ENCODE data around the gene F11.

- TF ChIP-seq, protein P1, sequence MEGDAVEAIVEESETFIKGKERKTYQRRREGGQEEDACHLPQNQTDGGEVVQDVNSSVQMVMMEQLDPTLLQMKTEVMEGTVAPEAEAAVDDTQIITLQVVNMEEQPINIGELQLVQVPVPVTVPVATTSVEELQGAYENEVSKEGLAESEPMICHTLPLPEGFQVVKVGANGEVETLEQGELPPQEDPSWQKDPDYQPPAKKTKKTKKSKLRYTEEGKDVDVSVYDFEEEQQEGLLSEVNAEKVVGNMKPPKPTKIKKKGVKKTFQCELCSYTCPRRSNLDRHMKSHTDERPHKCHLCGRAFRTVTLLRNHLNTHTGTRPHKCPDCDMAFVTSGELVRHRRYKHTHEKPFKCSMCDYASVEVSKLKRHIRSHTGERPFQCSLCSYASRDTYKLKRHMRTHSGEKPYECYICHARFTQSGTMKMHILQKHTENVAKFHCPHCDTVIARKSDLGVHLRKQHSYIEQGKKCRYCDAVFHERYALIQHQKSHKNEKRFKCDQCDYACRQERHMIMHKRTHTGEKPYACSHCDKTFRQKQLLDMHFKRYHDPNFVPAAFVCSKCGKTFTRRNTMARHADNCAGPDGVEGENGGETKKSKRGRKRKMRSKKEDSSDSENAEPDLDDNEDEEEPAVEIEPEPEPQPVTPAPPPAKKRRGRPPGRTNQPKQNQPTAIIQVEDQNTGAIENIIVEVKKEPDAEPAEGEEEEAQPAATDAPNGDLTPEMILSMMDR (IDR thresholded peaks at IDR 0.05; ENCODE audit: low read depth, low read length) = no peak
- no peak for TF ChIP-seq EZH2phosphoT487 (IDR thresholded peaks at IDR 0.05; ENCODE audit: low read depth)
Observed at GRCh38 chr4:186249785-186250754, 15.9 kb upstream of the F11 start.

Measured in OCI-LY3 (cell line).